EL (cell line): Measurements from ENCODE around the gene EHMT1.

Experiments
- DNase-seq: peaks from one replicate; pipeline ENCODE4 v3.0.0-alpha.2; 2016

EHMT1 gene

DNA sequence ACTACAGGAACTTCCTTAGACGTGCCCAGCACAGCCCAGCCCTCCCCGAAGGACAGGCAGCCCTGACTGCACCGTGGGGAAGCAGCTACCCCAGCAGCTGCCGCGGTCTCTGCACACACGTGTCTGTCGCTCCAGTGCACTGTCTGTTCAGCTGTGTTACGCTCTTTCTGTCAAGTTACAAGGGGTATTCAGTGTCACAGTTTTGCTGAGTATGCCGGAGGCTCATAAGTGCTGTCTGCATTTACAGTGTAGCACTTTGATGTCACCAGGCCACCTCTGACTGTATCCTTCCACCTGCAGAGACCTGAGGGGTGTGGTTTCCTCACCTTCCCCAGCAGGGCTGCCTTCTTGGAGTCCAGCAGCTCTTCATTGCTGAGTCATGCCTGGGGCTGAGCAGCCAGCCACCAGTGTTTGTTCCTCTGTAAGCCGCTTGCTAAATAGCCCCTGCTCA lies 126.8 kb downstream of the EHMT1 start:
- no peak for DNase-seq

DNA sequence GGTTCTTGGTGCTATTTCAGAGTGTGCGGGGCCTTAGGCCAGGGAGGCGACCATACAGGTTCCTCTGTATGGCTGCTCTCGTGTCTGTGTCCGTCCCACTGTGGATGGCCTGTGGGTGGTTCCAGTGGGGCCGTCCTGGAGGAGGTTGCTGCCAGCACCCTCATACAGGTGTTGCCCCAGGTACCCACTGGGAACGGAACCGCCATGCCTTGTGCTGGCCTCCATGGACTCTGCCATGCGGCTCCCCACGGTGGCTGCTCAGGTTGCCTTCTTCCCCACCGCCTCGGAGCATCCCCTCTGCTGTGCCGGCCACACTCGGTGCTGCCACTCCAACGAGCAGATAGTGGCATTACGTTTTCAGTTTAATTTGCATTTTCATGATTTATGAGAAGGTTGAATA lies 129.5 kb downstream of the EHMT1 start:
- DNase-seq, result no peak

DNA sequence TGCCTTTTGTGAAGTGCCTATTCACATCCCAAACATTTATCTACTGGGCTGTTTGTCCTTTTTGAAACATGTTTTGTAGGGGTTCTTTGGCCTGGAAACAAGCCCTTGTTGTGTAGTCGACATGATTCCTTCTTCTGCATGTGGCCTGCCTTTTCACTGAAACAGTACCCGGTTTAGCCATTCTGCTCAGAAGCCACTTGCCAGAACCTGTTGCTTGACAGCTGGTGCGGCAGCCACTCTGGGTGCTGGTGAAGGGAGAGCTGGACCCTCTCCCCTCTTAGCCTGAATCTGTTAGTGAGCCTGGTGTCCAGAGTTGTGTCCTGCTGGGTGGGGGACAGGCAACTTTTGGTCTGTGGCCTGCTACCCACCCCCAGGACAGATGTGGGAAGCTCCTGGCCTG lies 129.9 kb downstream of the EHMT1 start:
- no peak for DNase-seq

GRCh38 chr9:137749511-137749910 lies 130.7 kb downstream of the EHMT1 start:
- DNase-seq, result no peak

- no peak for DNase-seq
Observed at GRCh38 chr9:137750007-137750406, 131.2 kb downstream of the EHMT1 start.

DNA sequence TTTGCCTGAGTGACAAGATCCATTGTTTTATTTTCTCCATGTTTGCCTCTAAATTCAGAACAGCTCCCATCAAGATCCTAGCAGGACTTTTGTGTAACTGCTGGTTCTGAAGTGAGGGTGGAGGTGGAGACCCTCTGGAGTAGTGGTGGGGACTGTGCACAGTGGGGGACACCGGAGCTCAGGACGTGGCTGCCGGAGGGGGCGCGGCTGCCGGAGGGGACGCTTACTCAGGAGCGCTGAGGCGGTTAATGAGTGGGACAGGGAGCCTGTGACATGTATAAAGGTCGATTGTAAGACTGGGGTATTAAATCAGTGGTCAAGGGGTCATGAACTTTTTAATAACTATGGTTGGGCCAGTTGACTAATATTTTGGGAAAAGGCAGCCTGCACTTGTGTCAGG lies 131.8 kb downstream of the EHMT1 start:
- no peak for DNase-seq

DNA sequence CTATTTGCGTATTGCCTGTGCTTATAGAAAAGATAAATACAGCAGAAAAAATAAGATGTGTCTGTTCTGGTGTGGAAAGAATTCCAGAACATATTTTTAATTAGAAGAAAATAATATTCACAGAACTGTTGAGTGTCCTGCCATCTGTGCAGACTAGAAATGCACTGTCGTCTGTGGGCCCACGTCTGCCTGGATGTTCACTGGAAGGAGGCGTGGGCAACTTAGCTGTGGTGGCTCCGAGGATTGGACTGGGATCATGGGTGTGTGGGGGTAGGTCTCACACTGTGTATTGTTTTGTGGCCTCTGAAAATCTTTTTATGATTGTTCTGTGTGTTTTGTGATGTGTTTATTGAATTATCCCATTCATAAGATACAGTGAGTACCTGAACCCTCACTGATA lies 132.8 kb downstream of the EHMT1 start:
- DNase-seq, result no peak

GRCh38 chr9:137752426-137752825 lies 133.6 kb downstream of the EHMT1 start:
- DNase-seq, result no peak

GRCh38 chr9:137753192-137753765 lies 134.5 kb downstream of the EHMT1 start:
- DNase-seq, result no peak

DNA sequence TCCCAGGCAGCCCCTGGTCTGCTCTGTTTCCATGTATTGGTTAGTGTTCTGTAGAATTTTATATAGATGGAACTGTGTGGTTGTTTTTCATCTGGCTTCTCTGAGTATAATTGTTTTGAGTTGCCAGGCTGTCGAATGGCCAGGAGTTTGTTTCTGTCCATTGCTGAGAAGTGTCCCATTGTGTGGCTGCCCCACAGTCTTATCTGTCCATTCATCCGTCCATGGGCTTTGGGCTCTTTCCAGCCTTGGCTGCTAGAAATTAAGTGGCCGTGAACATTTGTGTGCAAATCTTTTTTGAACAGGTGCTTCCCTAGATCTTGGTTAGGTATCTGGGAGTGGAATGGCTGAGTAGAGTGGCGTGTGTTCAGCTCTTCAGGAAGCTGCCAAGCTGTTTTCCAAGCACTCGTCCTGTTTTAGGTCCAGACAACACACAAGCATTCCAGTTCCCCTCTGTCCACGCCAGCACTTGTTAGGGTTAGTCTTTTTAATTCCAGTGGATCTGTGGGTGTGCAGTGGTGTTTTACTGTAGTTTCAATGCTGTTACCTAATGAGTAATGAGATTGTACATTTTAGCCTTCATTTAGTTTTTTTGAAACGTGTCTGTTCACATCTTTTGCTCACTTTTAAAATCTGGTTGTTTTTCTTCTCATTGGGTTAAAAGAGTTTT lies 136.6 kb downstream of the EHMT1 start:
- DNase-seq, result no peak

DNA sequence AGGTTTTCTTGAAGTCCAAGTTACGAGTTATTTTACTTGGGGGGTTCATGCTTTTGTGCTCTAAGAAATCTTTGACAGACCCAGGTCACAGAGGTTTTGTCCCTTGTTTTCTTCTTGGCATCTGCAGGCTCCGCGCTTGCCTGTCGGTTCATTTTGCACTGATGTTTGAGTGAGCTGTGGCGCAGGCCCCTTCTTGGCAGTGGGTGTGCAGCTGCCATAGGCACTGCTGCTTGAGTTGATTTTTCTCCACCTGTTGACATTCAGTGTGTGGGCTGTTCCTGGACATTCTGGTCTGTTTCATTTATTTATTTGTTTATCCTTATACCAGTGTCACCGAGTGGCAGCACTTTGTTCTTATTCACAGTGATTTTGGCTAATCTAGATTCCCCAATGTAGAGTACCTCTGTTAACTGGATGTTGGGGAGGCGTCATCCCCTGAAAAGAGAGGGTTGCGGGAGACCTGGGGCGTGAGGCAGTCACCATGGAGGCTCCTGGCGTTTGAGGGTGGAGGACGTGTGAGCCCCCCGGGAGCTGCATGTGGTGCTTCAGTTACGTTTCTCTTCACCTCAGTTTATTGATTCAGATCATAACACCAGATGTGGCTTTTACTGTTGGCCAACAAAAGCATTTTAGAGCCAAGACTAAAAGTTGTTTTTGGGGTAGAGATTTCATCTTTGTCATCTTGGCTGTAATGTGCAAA lies 137.4 kb downstream of the EHMT1 start:
- DNase-seq, result no peak

DNA sequence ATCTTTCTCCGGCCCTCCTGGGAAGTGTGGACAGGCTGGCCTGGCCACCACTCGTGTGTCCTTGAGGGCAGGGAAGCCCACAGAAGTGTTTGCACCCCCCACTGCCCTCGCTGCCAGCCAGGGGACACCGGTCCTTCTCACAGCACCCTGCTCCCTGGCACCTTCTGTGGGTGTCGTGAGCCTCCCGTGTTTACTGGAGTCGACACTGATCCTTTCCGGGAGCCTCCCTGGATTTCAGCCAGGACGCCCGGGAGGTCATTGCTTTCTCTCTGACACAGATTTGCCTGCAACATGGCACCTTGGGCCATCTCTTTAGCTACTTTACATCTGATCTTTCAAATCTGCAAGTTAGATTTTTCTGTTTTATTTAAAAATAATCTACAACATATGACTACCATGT lies 138.3 kb downstream of the EHMT1 start:
- DNase-seq, result peak; percentile 28

DNA sequence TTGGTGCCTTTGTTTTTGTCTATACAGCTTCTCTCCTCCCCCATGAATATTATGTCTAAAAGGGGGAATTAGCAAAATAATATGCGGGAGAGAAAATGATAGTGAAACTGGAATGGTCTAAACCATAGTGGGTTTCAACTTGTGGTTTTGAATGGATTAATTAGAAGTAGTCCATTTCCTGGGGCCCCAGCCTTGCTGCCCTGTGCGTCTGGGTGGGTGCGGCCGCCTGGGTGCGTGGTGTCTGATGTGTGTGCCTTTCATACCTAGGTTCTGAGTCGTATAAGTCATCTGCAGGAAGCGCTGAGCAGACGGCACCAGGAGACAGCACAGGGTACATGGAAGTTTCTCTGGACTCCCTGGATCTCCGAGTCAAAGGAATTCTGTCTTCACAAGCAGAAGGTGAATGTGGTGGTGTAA lies 138.8 kb downstream of the EHMT1 start:
- DNase-seq, result peak; percentile 85

GRCh38 chr9:137758067-137758466 lies 139.3 kb downstream of the EHMT1 start:
- DNase-seq, result no peak

DNA sequence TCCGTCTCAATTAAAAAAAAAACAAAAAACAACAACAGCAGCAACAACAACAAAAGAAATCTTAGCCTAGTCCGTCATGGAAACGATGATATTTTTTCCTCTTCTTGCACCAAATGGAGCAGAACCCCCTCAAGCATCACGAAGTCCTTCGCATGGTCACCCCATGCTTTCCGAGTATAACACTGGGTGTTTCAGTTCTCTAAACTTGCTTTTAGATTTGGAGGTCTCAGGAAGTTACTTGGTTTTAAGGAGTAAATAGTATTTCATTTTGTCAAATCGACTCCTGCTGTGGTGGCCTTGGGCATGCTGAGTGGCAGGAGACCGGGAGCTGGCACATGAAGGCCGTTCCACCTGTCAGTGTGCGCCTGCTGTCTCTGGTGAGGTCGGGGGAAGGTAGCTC lies 140.3 kb downstream of the EHMT1 start:
- DNase-seq, result no peak

DNA sequence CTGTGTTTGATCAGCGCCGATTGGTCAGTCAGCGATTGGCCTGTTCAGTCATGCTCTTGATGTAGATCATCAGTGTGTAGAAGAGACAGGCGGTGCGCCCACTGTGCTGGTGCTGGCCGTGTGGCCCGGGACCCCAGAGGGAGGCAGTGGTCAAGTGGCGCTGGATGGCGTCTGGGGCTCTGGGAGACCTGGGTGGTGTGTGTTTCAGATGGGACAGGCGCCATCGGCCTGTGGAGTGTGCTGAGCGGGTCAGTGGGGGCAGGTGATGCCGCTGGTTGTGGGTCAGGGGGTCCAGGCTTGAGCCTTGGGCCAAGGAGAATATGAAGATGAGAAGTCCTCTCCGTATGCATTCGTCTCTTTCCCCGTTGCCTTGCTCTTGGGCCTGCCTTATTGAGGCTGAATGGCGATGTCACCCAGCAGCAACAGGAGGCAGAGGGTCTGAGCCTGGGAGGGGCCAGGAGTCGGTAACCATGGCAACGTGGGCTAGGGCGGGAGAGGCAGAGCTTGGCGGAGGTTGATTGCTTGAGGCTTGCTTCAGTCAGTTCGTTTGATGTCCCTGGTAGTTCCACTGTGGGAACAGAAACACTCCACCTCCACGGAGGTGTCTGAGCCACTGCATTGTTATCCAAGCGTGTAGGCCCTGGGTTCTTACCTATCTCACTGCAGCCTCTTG lies 141.0 kb downstream of the EHMT1 start:
- no peak for DNase-seq

GRCh38 chr9:137760426-137760825 lies 141.6 kb downstream of the EHMT1 start:
- no peak for DNase-seq

- no peak for DNase-seq
Observed at GRCh38 chr9:137761032-137761431, 142.2 kb downstream of the EHMT1 start.

DNA sequence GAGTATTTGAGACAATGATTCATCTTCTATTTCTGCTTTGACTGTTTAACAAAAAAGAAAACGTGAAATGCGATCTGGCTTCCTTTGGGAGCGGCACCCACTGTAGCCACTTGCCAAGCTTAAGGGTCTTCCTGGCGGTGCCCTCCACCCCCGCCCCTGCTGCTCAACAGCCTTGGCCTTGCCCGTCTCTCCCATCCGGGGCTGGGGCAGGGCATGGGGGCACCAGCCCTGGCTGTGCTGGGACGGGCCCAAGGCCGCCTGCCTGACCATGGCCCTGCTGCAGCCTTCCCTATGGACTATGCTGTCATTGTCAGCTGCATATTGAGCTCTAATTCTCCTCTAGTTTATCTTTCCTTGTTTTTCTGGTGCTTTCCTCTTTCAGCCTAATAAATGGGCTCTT lies 143.0 kb downstream of the EHMT1 start:
- no peak for DNase-seq

GRCh38 chr9:137762414-137763061 lies 143.7 kb downstream of the EHMT1 start:
- DNase-seq, result no peak

- DNase-seq, result no peak
Observed at GRCh38 chr9:137763271-137763955, 144.6 kb downstream of the EHMT1 start.

DNA sequence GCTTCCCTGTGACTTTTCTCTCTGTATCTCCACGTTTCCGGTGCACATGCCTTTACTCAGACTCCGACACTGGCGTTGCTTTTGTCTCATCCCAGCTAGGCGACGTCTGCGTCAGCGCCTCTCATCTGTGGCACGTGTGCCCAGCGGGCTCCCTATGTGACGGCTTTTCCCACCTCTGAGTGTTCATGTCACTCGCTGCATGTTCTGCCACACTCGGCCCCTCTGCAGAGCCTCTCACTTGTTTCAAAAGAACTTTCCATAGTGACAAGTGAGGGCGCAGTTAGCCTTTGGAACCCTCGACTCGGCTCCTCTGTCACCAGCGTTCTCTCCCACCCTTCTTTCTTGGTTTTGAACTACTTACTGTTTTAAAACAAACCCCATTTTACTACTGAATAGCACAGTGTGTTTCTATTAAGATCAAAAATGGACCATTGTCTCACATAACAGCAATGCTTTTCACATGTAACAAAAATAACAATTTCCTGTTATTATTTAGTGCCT lies 145.4 kb downstream of the EHMT1 start:
- DNase-seq, result no peak
